Tibial artery (tissue), 4 donors: ENCODE results near the gene CD84.

Source experiments
- DNase-seq, 2 donors: peaks; one replicate each; pipeline ENCODE4 v3.0.0-alpha.2; 2019
- H3K27ac ChIP-seq, 2 donors: fragments of 200-600 bp; sonication (generic) in 1 of 2; 1 replicate in 1 of 2; 2 replicates in 1 of 2; pipeline ENCODE4 v1.5.1; 2018 to 2019; ENCODE audit warnings: mild to moderate bottlenecking in 1 of 2
- H3K27me3 ChIP-seq, 2 donors: fragments of 200-600 bp; sonication (generic) in 1 of 2; one replicate each; pipeline versions ENCODE4 v1.5.1 to v1.6.0; 2016 to 2019
- H3K36me3 ChIP-seq, 3 donors: fragments of 200-600 bp; sonication (generic) in 2 of 3; one replicate each; pipeline ENCODE4 v1.5.1; 2016 to 2019; ENCODE audit warnings: mild to moderate bottlenecking in 2 of 3
- H3K4me1 ChIP-seq, 4 donors: fragments of 200-600 bp; sonication (generic) in 2 of 4; 1 replicate in 3 of 4; 2 replicates in 1 of 4; pipeline ENCODE4 v1.5.1; 2016 to 2019
- H3K4me3 ChIP-seq, 2 donors: fragments of 200-600 bp; sonication (generic) in 1 of 2; 1 replicate in 1 of 2; 2 replicates in 1 of 2; pipeline ENCODE4 v1.5.1; 2018 to 2019; ENCODE audit warnings: mild to moderate bottlenecking in 2 of 2
- H3K9me3 ChIP-seq, 3 donors: fragments of 200-600 bp; sonication (generic) in 1 of 3; one replicate each; pipeline ENCODE4 v1.5.1; 2016 to 2019
- intact Hi-C: fragments of 100-400 bp; cut with DNase I; formaldehyde crosslinking; loops from one replicate; pipeline ENCODE4 v1.15.0; 2023; ENCODE audit warnings: low total_unique reads
- TF ChIP-seq, protein P1 (sequence below), 2 experiments: fragments of 200-600 bp in 1 of 2; fragments of 450-650 bp in 1 of 2; IDR thresholded peaks; one replicate each; pipeline ENCODE4 v1.5.1; 2017 to 2019; ENCODE audit warnings: antibody characterized with exemption in 2 of 2, mild to moderate bottlenecking in 1 of 2, moderate library complexity in 1 of 2

The CD84 gene

GRCh38 chr1:160549665-160550006 is 29.7 kb downstream of the CD84 start:
- intact Hi-C loops: no loop called here

GRCh38 chr1:160548960-160549664 is 30.2 kb downstream of the CD84 start:
- TF ChIP-seq, protein P1, sequence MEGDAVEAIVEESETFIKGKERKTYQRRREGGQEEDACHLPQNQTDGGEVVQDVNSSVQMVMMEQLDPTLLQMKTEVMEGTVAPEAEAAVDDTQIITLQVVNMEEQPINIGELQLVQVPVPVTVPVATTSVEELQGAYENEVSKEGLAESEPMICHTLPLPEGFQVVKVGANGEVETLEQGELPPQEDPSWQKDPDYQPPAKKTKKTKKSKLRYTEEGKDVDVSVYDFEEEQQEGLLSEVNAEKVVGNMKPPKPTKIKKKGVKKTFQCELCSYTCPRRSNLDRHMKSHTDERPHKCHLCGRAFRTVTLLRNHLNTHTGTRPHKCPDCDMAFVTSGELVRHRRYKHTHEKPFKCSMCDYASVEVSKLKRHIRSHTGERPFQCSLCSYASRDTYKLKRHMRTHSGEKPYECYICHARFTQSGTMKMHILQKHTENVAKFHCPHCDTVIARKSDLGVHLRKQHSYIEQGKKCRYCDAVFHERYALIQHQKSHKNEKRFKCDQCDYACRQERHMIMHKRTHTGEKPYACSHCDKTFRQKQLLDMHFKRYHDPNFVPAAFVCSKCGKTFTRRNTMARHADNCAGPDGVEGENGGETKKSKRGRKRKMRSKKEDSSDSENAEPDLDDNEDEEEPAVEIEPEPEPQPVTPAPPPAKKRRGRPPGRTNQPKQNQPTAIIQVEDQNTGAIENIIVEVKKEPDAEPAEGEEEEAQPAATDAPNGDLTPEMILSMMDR (IDR thresholded peaks at IDR 0.05): no peak
- intact Hi-C loops: no loop called here
- H3K4me3 ChIP-seq: no peak overlapping the region
- no peaks in the 10 kb centered on the region for H3K27me3 ChIP-seq
- no peaks in the 10 kb centered on the region for H3K9me3 ChIP-seq
- no peaks in the 10 kb centered on the region for H3K36me3 ChIP-seq
- H3K4me1 ChIP-seq: no peaks in the 10 kb centered on the region
- H3K27ac ChIP-seq: no peak overlapping the region
- no peak for DNase-seq

More at GRCh38 chr1:160549665-160550006, 29.7 kb downstream of the CD84 start:
- TF ChIP-seq, protein P1 (IDR thresholded peaks at IDR 0.05): no peak
- no peak for DNase-seq
- Histone ChIP-seq H3K4me3 (no peak overlapping the region), H3K27me3 (no peaks in the 10 kb centered on the region), H3K4me1 (no peaks in the 10 kb centered on the region), H3K9me3 (no peaks in the 10 kb centered on the region), H3K27ac (no peak overlapping the region), H3K36me3 (no peaks in the 10 kb centered on the region)

DNA sequence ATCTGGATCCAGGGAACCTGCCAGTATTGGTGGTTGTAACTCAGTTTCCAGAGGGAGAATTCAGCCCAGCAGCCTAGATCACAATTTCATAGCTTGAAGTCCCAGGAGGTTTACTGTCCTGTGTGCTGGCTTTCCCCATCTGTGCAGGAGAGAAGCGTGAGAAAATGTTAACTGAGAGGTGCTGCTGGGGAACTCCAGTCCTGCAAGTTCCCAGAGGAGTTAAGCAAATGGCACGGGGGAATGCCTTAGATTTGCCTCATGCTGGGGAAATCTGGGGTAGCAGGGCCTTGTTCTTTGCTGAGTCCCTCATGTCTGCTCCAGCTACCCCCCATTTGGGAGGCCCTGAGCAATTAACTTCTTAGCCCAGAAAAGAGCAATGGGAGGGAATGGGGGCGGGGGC is 31.1 kb downstream of the CD84 start:
- no peaks in the 10 kb centered on the region for H3K27me3 ChIP-seq
- H3K4me1 ChIP-seq: no peaks in the 10 kb centered on the region
- H3K4me3 ChIP-seq: no peak overlapping the region
- TF ChIP-seq, protein P1 (IDR thresholded peaks at IDR 0.05): no peak
- no peaks in the 10 kb centered on the region for H3K36me3 ChIP-seq
- no peak overlapping the region for H3K27ac ChIP-seq
- no peaks in the 10 kb centered on the region for H3K9me3 ChIP-seq
- no peak for DNase-seq
- intact Hi-C loops: no loop called here

DNA sequence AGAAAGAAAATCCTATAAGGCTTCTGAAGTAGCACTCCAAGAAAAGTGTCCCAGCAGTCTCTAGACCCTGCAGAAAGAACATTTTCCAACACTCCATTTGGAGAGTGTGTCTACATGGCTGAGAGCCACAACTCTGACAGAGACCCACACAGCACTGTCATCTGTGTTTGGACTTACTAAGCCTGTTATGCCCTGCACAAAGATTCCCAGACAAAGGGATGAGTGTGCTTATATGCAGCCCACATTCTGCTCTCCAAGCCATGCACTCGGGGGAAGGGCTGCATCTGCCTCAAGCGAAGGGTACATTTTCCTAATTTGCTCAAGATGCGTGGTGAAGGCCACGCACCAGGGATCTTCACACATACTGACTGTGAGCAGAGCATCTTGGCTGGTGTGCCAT is 31.9 kb downstream of the CD84 start:
- Histone ChIP-seq H3K27me3 (no peaks in the 10 kb centered on the region), H3K9me3 (no peaks in the 10 kb centered on the region), H3K36me3 (no peaks in the 10 kb centered on the region), H3K4me3 (no peak overlapping the region), H3K4me1 (no peaks in the 10 kb centered on the region), H3K27ac (no peak overlapping the region)
- intact Hi-C loops: no loop called here
- DNase-seq: no peak
- TF ChIP-seq, protein P1 (IDR thresholded peaks at IDR 0.05): no peak

DNA sequence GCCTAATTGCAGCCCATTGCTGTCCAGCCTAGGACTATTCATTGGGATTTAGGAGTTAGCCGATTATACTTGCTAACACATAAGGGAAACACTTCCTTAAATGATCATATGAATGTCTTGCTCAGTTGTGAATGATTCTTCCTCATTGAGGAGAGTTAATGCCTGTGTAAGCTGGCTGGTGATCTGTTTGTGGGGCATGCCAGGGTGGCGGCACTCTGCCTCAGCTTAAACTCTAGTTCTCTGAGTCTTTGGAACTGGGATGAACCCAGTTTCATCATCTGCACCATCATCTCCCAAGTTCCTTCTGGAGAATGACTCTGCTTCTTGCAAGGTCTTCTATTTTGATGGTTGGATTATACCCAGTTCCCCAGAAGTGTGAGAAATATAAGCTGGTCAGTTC is 32.4 kb downstream of the CD84 start:
- no peaks in the 10 kb centered on the region for H3K9me3 ChIP-seq
- TF ChIP-seq, protein P1 (IDR thresholded peaks at IDR 0.05): no peak
- no peaks in the 10 kb centered on the region for H3K27me3 ChIP-seq
- intact Hi-C loops: no loop called here
- no peaks in the 10 kb centered on the region for H3K36me3 ChIP-seq
- no peak overlapping the region for H3K27ac ChIP-seq
- peak in 1 of 2 donors; percentile 46 for DNase-seq
- no peak overlapping the region for H3K4me3 ChIP-seq
- H3K4me1 ChIP-seq: no peaks in the 10 kb centered on the region

DNA sequence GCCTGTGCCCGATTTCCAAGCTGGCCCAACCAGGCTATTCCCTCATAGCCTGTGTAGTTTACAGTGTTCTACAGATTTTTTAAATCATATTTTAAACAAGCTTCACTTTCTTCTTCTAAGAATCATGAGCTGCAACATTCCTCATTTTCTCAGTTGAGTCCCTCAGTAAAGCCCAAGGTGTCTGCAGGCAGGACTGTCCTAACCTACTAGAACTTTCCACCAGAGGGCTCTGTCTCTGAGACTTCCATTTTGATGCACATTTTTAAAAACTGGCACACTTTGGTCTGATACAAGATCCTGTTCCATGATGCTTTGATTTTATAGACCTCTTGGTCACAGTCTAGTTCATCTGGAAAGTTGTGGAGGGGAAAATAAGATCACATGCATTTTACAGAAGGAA is 34.6 kb downstream of the CD84 start:
- Histone ChIP-seq H3K36me3 (no peaks in the 10 kb centered on the region), H3K4me1 (no peaks in the 10 kb centered on the region), H3K4me3 (no peak overlapping the region), H3K9me3 (no peaks in the 10 kb centered on the region), H3K27me3 (no peaks in the 10 kb centered on the region), H3K27ac (no peak overlapping the region)
- TF ChIP-seq, protein P1 (IDR thresholded peaks at IDR 0.05): no peak
- intact Hi-C loops: no loop called here
- no peak for DNase-seq
